Liver (tissue), 3 donors: ENCODE measurements around the gene ADCYAP1R1.

ENCODE experiments used
- GABPA ChIP-seq, 2 donors: IDR thresholded peaks in 1 of 2; conservative IDR thresholded peaks in 1 of 2; 2 replicates each; pipeline ENCODE4 v1.6.1; 2016; ENCODE audit warnings: antibody characterized with exemption in 2 of 2, mild to moderate bottlenecking in 1 of 2, moderate library complexity in 1 of 2
- RAD21 ChIP-seq, 2 donors: IDR thresholded peaks; 2 replicates each; pipeline ENCODE4 v1.6.1; 2016; ENCODE audit warnings: antibody characterized with exemption in 2 of 2, mild to moderate bottlenecking in 2 of 2
- YY1 ChIP-seq: IDR thresholded peaks from 2 replicates; pipeline ENCODE4 v1.6.1; 2016; ENCODE audit warnings: antibody characterized with exemption, mild to moderate bottlenecking
- TF ChIP-seq, protein P1 (sequence below): fragments of 150-350 bp; IDR thresholded peaks from 2 replicates; pipeline ENCODE4 v1.5.1; 2017; ENCODE audit warnings: improper control_type of control experiment, low read depth, low read length; ENCODE audit not compliant: missing input control
- donor health status: healthy.
- donor health status: healthy.

DNA sequence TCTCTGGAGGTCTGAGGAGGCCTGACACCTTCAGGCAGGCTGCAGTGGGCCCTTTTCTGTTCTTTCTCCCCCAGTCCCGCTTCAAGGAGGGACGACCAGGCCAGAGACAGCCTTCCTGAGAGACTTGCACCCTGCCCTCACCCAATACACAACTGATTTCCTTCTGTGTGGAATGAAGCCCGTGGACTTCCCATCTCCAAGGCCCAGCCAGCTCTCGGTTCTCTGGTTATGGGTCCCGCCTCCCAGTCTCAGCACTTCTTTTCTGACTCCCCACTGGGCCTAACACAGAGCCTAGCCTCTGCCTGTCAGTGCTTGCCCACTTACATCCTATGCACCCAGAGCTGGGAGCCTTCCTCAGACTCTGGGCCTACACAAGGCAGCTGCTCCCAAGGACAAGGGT lies 24.1 kb upstream of the ADCYAP1R1 start:
- TF ChIP-seq, protein P1, sequence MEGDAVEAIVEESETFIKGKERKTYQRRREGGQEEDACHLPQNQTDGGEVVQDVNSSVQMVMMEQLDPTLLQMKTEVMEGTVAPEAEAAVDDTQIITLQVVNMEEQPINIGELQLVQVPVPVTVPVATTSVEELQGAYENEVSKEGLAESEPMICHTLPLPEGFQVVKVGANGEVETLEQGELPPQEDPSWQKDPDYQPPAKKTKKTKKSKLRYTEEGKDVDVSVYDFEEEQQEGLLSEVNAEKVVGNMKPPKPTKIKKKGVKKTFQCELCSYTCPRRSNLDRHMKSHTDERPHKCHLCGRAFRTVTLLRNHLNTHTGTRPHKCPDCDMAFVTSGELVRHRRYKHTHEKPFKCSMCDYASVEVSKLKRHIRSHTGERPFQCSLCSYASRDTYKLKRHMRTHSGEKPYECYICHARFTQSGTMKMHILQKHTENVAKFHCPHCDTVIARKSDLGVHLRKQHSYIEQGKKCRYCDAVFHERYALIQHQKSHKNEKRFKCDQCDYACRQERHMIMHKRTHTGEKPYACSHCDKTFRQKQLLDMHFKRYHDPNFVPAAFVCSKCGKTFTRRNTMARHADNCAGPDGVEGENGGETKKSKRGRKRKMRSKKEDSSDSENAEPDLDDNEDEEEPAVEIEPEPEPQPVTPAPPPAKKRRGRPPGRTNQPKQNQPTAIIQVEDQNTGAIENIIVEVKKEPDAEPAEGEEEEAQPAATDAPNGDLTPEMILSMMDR, result no peak
- TF ChIP-seq GABPA (IDR thresholded peaks at IDR 0.05 in 1 of 2, conservative IDR thresholded peaks at IDR 0.05 in 1 of 2) (no peak), YY1 (no peak), RAD21 (IDR thresholded peaks at IDR 0.05) (no peak)
